A673 (cell line): ENCODE results near the gene PTGIS. TPM values are rescaled to one million over a fixed set of nuclear protein-coding genes. Genes with fewer than 3 reads are reported as not detected.
"Not testable (repeated sequence)": the region's sequence is repeated elsewhere in the genome, so short reads cannot be mapped to it uniquely, and the experiment has no call there.

Experiments
- BruUV-seq: library from RNA; stranded (reverse); fragments of 400-500 nt; replicated peaks from 2 replicates; lab custom pipeline; 2021; lab: Mats Ljungman, UMichigan
- CTCF ChIA-PET: fragments of 300-600 bp; sonication (Branson Sonifier 250); formaldehyde crosslinking; loops from one replicate; lab custom pipeline; 2022; ENCODE audit warnings: antibody characterized with exemption; lab: Charles Lee
- POLR2A ChIA-PET: fragments of 300-600 bp; sonication (Branson Sonifier 250); formaldehyde crosslinking; loops from one replicate; lab custom pipeline; 2022; ENCODE audit warnings: antibody characterized with exemption; ENCODE audit not compliant: low non-redundant PET; lab: Charles Lee
- DNase-seq: peaks from one replicate; pipeline ENCODE4 v3.0.0-alpha.2; 2015; ENCODE audit warnings: low spot score
- H3K27ac ChIP-seq: fragments of 200-600 bp; sonication (generic); 2 replicates; pipeline ENCODE4 v1.5.1; 2016; ENCODE audit warnings: mixed run types, low read depth, mild to moderate bottlenecking, mixed read lengths, antibody characterized with exemption, low read length; ENCODE audit not compliant: poor library complexity, severe bottlenecking
- H3K27me3 ChIP-seq: fragments of 200-600 bp; sonication (generic); replicated peaks from 2 replicates; pipeline ENCODE4 v1.6.1; 2017; ENCODE audit warnings: mixed run types, low read depth, mild to moderate bottlenecking, mixed read lengths, antibody characterized with exemption, low read length; ENCODE audit not compliant: insufficient read depth, poor library complexity
- H3K36me3 ChIP-seq: fragments of 200-600 bp; sonication (generic); 2 replicates; pipeline ENCODE4 v1.6.1; 2016; ENCODE audit warnings: mixed run types, mild to moderate bottlenecking, mixed read lengths, antibody characterized with exemption, low read length; ENCODE audit not compliant: insufficient read depth, poor library complexity, severe bottlenecking
- H3K4me1 ChIP-seq: fragments of 200-600 bp; sonication (generic); 2 replicates; pipeline ENCODE4 v1.6.1; 2017; ENCODE audit warnings: mixed run types, mild to moderate bottlenecking, mixed read lengths, antibody characterized with exemption, low read length; ENCODE audit not compliant: insufficient read depth, poor library complexity, severe bottlenecking
- H3K4me3 ChIP-seq: fragments of 200-600 bp; sonication (generic); 2 replicates; pipeline ENCODE4 v1.5.1; 2016; ENCODE audit warnings: low read depth, mixed run types, mild to moderate bottlenecking, mixed read lengths, low read length; ENCODE audit not compliant: poor library complexity, severe bottlenecking
- H3K9me3 ChIP-seq: fragments of 200-600 bp; sonication (generic); 2 replicates; pipeline ENCODE4 v1.6.1; 2016; ENCODE audit warnings: mixed run types, low read depth, mild to moderate bottlenecking, mixed read lengths, antibody characterized with exemption, low read length; ENCODE audit not compliant: poor library complexity, severe bottlenecking
- EZH2 ChIP-seq: fragments of 200-600 bp; sonication (generic); IDR thresholded peaks from 2 replicates; pipeline ENCODE4 v1.6.1; 2017; ENCODE audit warnings: borderline replicate concordance, low read depth, mild to moderate bottlenecking, mixed read lengths, antibody characterized with exemption, low read length; ENCODE audit not compliant: poor library complexity, severe bottlenecking
- intact Hi-C: fragments of 100-400 bp; cut with micrococcal nuclease; formaldehyde crosslinking; loops from one replicate; pipeline ENCODE4 v1.10.0; 2022; ENCODE audit not compliant: unreplicated experiment
- total RNA-seq: library from RNA; stranded (reverse); gene quantifications from 2 replicates; pipeline ENCODE4 v1.2.3, GENCODE V29; 2021
- TF ChIP-seq, protein P1 (sequence below): fragments of 300-800, 200-600 bp; sonication (generic); conservative IDR thresholded peaks from 2 replicates; pipeline ENCODE4 v1.5.1; 2017; ENCODE audit warnings: low read depth, mild to moderate bottlenecking, antibody characterized with exemption, low read length, moderate library complexity, mixed read lengths

Gene PTGIS
- total RNA-seq, 1 experiment from 2014 or later = not detected

GRCh38 chr20:49612127-49612738 lies 44.3 kb upstream of the PTGIS start:
- POLR2A ChIA-PET = no interaction called here

GRCh38 chr20:49611539-49612126 lies 43.7 kb upstream of the PTGIS start:
- H3K27ac ChIP-seq, H3K27me3 ChIP-seq, POLR2A ChIA-PET, DNase-seq, H3K9me3 ChIP-seq, BruUV-seq, H3K4me1 ChIP-seq, H3K36me3 ChIP-seq: not testable (repeated sequence)
- CTCF ChIA-PET = interaction anchor here (0.7 kb wide), 1 partner anchor 313 kb away, joined by 7 read pairs; no protein-coding TSS in a partner anchor
- peak overlapping the region; percentile 32 for H3K4me3 ChIP-seq
- intact Hi-C loops = loop anchor here (2.0 kb wide), 2 partner anchors 277 to 317 kb away; no protein-coding TSS in a partner anchor

More at GRCh38 chr20:49612127-49612738, 44.3 kb upstream of the PTGIS start:
- Histone ChIP-seq H3K4me3 (no peak overlapping the region), H3K36me3 (no peaks in the 10 kb centered on the region), H3K27me3 (no peaks in the 10 kb centered on the region), H3K9me3 (no peaks in the 10 kb centered on the region), H3K4me1 (no peaks in the 10 kb centered on the region), H3K27ac (no peak overlapping the region)
- no peak for DNase-seq
- CTCF ChIA-PET = no interaction called here
- TF ChIP-seq, protein P1, sequence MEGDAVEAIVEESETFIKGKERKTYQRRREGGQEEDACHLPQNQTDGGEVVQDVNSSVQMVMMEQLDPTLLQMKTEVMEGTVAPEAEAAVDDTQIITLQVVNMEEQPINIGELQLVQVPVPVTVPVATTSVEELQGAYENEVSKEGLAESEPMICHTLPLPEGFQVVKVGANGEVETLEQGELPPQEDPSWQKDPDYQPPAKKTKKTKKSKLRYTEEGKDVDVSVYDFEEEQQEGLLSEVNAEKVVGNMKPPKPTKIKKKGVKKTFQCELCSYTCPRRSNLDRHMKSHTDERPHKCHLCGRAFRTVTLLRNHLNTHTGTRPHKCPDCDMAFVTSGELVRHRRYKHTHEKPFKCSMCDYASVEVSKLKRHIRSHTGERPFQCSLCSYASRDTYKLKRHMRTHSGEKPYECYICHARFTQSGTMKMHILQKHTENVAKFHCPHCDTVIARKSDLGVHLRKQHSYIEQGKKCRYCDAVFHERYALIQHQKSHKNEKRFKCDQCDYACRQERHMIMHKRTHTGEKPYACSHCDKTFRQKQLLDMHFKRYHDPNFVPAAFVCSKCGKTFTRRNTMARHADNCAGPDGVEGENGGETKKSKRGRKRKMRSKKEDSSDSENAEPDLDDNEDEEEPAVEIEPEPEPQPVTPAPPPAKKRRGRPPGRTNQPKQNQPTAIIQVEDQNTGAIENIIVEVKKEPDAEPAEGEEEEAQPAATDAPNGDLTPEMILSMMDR = no peak
- no peak for TF ChIP-seq EZH2
- intact Hi-C loops = no loop called here
- no TSS peak for BruUV-seq

GRCh38 chr20:49610691-49611538 lies 43.0 kb upstream of the PTGIS start:
- Histone ChIP-seq H3K36me3 (no peaks in the 10 kb centered on the region), H3K27ac (no peak overlapping the region), H3K27me3 (no peaks in the 10 kb centered on the region), H3K4me3 (peak overlapping the region; percentile 32), H3K4me1 (no peaks in the 10 kb centered on the region), H3K9me3 (no peaks in the 10 kb centered on the region)
- intact Hi-C loops = loop anchor here (2.0 kb wide), 2 partner anchors 278 to 318 kb away; no protein-coding TSS in a partner anchor
- ChIA-PET CTCF (interaction anchor here (0.5 to 3.4 kb wide), 8 partner anchors 69 to 314 kb away, joined by 3 to 30 read pairs (median 5); no protein-coding TSS in a partner anchor), POLR2A (no interaction called here)
- TF ChIP-seq, protein P1 = peak; percentile 99
- no peak for TF ChIP-seq EZH2
- peak; percentile 77 for DNase-seq
- BruUV-seq = no TSS peak
